HepG2 (cell line): ENCODE results near the gene FGFBP2. TPM values are rescaled to one million over a fixed set of nuclear protein-coding genes. Genes with fewer than 3 reads are reported as not detected.

Experiments used
- ATAC-seq: fragments of 200-7000 bp; cut with Tn5 transposase; 3 replicates; pipeline ENCODE4 v1.9.1; 2020; ENCODE audit warnings: mild to moderate bottlenecking, moderate library complexity
- BruUV-seq: library from RNA; stranded (reverse); fragments of 400-500 nt; replicated peaks from 2 replicates; lab custom pipeline; 2021; lab: Mats Ljungman, UMichigan
- CTCF ChIA-PET: fragments of 300-600 bp; formaldehyde crosslinking; extraction: SDS; loops from one replicate; lab custom pipeline; 2021; ENCODE audit warnings: low total read pairs, inconsistent platforms, low intra/inter-chr PET ratio; lab: Yijun Ruan, JAX
- POLR2A ChIA-PET: fragments of 350-600 bp; sonication (Branson Sonifier 250); formaldehyde crosslinking; loops from one replicate; lab custom pipeline; 2020; ENCODE audit warnings: antibody characterized with exemption, inconsistent platforms; lab: Yijun Ruan, JAX
- DNase-seq: peaks from one replicate; pipeline ENCODE4 v3.0.0-alpha.2; 2015; ENCODE audit warnings: low spot score
- FAIRE-seq: peaks from 3 replicates; lab custom pipeline; 2011; peaks lifted over from hg19 to GRCh38; lab: Jason Lieb, UNC
- H2AFZ ChIP-seq: one replicate; pipeline ENCODE4 v1.6.1; 2011; ENCODE audit warnings: low read length, inconsistent platforms
- H3K27ac ChIP-seq: fragments of 300-600 bp; 3 replicates; pipeline ENCODE4 v1.8.0; 2011; ENCODE audit warnings: mixed run types, mild to moderate bottlenecking, mixed read lengths, low read length, inconsistent platforms; ENCODE audit not compliant: insufficient read depth; ENCODE audit errors: extremely low read length
- H3K27me3 ChIP-seq, 2 experiments: fragments of 200-600 bp in 1 of 2; 2 replicates in 1 of 2; 3 replicates in 1 of 2; pipeline versions ENCODE4 v1.6.0 to v1.8.0; 2011; ENCODE audit warnings: low read length in 2 of 2, mild to moderate bottlenecking in 2 of 2, moderate library complexity in 2 of 2, inconsistent platforms in 1 of 2; ENCODE audit not compliant: insufficient read depth in 2 of 2, control insufficient read depth in 1 of 2
- H3K36me3 ChIP-seq, 2 experiments: fragments of 200-600 bp in 1 of 2; replicated peaks in 1 of 2; 2 replicates in 1 of 2; 3 replicates in 1 of 2; pipeline versions ENCODE4 v1.5.1 to v1.8.0; 2011; ENCODE audit warnings: low read length in 2 of 2, inconsistent platforms in 1 of 2; ENCODE audit not compliant: insufficient read depth in 2 of 2, control insufficient read depth in 1 of 2
- H3K4me1 ChIP-seq: 2 replicates; pipeline ENCODE4 v1.5.1; 2012; ENCODE audit warnings: low read length, inconsistent platforms; ENCODE audit not compliant: insufficient read depth
- H3K4me2 ChIP-seq: 2 replicates; pipeline ENCODE4 v1.6.0; 2011; ENCODE audit warnings: low read depth, low read length, inconsistent platforms
- H3K4me3 ChIP-seq, 3 experiments: fragments of 200-600 bp in 1 of 3; sonication (generic), shearing (Covaris generic) in 1 of 3; replicated peaks in 1 of 3; 2 replicates each; pipeline ENCODE4 v1.5.1; 2011 to 2016; ENCODE audit warnings: low read length in 3 of 3, inconsistent platforms in 2 of 3, low read depth in 2 of 3, mild to moderate bottlenecking in 2 of 3, control low read depth in 1 of 3, mixed read lengths in 1 of 3; ENCODE audit not compliant: insufficient read depth in 1 of 3
- H3K79me2 ChIP-seq: one replicate; pipeline ENCODE4 v1.6.1; 2011; ENCODE audit warnings: low read length, inconsistent platforms; ENCODE audit not compliant: insufficient read depth
- H3K9ac ChIP-seq: 2 replicates; pipeline ENCODE4 v1.6.0; 2011; ENCODE audit warnings: mild to moderate bottlenecking, low read depth, low read length, inconsistent platforms; ENCODE audit not compliant: insufficient read depth
- H3K9me3 ChIP-seq: 2 replicates; pipeline ENCODE4 v1.5.1; 2012; ENCODE audit warnings: mild to moderate bottlenecking, low read length
- H4K20me1 ChIP-seq: 2 replicates; pipeline ENCODE4 v1.6.0; 2011; ENCODE audit warnings: inconsistent platforms, mild to moderate bottlenecking, low read length, moderate library complexity; ENCODE audit not compliant: insufficient read depth
- ARNTL ChIP-seq: sonication (generic); formaldehyde crosslinking; IDR thresholded peaks from 2 replicates; pipeline ENCODE4 v1.4.0; 2020; ENCODE audit warnings: mild to moderate bottlenecking, missing genetic modification reagents
- GATAD2A ChIP-seq: IDR thresholded peaks from 2 replicates; pipeline ENCODE4 v1.6.1; 2016
- MATR3 ChIP-seq: sonication (generic); formaldehyde crosslinking; IDR thresholded peaks from 2 replicates; pipeline ENCODE4 v1.4.0; 2020; ENCODE audit warnings: missing genetic modification reagents
- RELA ChIP-seq: sonication (generic); formaldehyde crosslinking; IDR thresholded peaks from 2 replicates; pipeline ENCODE4 v1.4.0; 2020; ENCODE audit warnings: missing genetic modification reagents
- ZNF10 ChIP-seq: sonication (generic); formaldehyde crosslinking; IDR thresholded peaks from 2 replicates; pipeline ENCODE4 v1.4.0; 2020; ENCODE audit warnings: mild to moderate bottlenecking, low read depth, missing genetic modification reagents, borderline replicate concordance
- ZNF264 ChIP-seq: sonication (generic); formaldehyde crosslinking; IDR thresholded peaks from 2 replicates; pipeline ENCODE4 v1.4.0; 2020; ENCODE audit warnings: missing genetic modification reagents
- ZNF44 ChIP-seq: sonication (generic); formaldehyde crosslinking; IDR thresholded peaks from 2 replicates; pipeline ENCODE4 v1.5.1; 2020; ENCODE audit warnings: mild to moderate bottlenecking, missing genetic modification reagents
- WGBS: methylation state at CpG from one replicate; pipeline ENCODE4 v1.1.6; 2017; ENCODE audit warnings: low lambda C conversion rate; 5-methylcytosine and 5-hydroxymethylcytosine counted together
- in situ Hi-C: cut with HindIII; loops from 2 replicates; pipeline ENCODE4 v1.10.0; 2017; ENCODE audit warnings: low pct_unique_long_range_greater_than_20kb; ENCODE audit not compliant: extremely low pct_ligation_motif_present
- intact Hi-C: fragments of 100-400 bp; cut with micrococcal nuclease; formaldehyde crosslinking; loops from one replicate; pipeline ENCODE4 v1.10.0; 2022; ENCODE audit not compliant: unreplicated experiment
- polyA plus RNA-seq, 8 experiments: library from polyadenylated mRNA; depleted of rRNA in 3 of 8; stranded (reverse) in 7 of 8; unstranded in 1 of 8; fragments of >200 nt; fragmentation: Illumina TruSeq in 4 of 8; extraction: Trizol in 4 of 8; gene quantifications; 2 replicates each; pipeline versions ENCODE4 v1.2.1 to v1.2.3, GENCODE V29; 2011 to 2016; ENCODE audit warnings: low read depth in 4 of 8, missing spikeins in 1 of 8, mixed read lengths in 1 of 8; ENCODE audit not compliant: insufficient read depth in 1 of 8
- total RNA-seq, 5 experiments: library from RNA; depleted of rRNA; stranded (reverse); fragments of >200 nt; fragmentation: Illumina TruSeq; extraction: Trizol; gene quantifications; 2 replicates each; pipeline ENCODE4 v1.2.3, GENCODE V29; 2016; ENCODE audit warnings: low read depth in 1 of 5
- TF ChIP-seq, protein P1 (sequence below): sonication (generic); formaldehyde crosslinking; IDR thresholded peaks from 2 replicates; pipeline ENCODE4 v1.4.0; 2020; ENCODE audit warnings: low read depth, mild to moderate bottlenecking, missing genetic modification reagents
- TF ChIP-seq, protein P2 (sequence below): sonication (generic); formaldehyde crosslinking; IDR thresholded peaks from 2 replicates; pipeline ENCODE4 v1.4.0; 2020; ENCODE audit warnings: missing genetic modification reagents
- TF ChIP-seq, protein P3 (sequence below): sonication (generic); formaldehyde crosslinking; IDR thresholded peaks from 2 replicates; pipeline ENCODE4 v1.5.1; 2020; ENCODE audit warnings: mild to moderate bottlenecking, missing genetic modification reagents, moderate library complexity
- TF ChIP-seq, protein P4 (sequence below): sonication (generic); formaldehyde crosslinking; IDR thresholded peaks from 2 replicates; pipeline ENCODE4 v1.4.0; 2020; ENCODE audit warnings: mild to moderate bottlenecking, missing genetic modification reagents

FGFBP2 gene
- total and polyA plus RNA-seq, 2 of the 13 experiments (the other 11 are each of a cell fraction or from before 2014, with no cell fraction given), result not detected

DNA sequence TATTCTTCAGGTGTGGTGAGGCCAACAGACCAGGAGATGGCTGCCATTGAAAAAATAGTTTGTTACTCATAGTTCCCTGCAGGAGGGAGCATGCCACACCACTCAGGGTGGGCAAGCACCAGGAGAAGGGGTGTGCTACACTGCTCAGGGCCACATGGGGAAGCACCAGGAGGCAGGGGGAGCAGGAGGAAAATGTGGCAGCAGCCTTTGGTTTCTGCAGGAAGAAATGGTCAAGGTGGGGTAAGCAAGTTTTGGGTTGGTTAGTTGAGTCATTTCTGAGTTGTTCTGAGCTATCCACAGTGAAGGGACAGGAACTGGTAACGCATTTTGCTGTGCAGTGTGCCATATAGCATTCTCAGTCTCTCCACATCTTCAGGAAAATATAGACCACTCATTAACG is 48.2 kb downstream of the FGFBP2 start:
- DNase-seq, result no peak
- Histone ChIP-seq H3K9ac (no peak overlapping the region), H3K4me2 (no peak overlapping the region), H3K9me3 (no peaks in the 10 kb centered on the region), H3K36me3 (no peaks in the 10 kb centered on the region), H3K79me2 (no peaks in the 10 kb centered on the region), H3K27ac (no peak overlapping the region), H4K20me1 (no peaks in the 10 kb centered on the region), H2AFZ (no peak overlapping the region), H3K4me1 (no peaks in the 10 kb centered on the region), H3K27me3 (peaks cover 0 to 11% of the 10 kb centered on the region in 2 experiments; a peak in 1 of 5 replicates), H3K4me3 (no peak overlapping the region)
- BruUV-seq, result no TSS peak
- ChIA-PET CTCF (no interaction called here), POLR2A (no interaction called here)
- intact Hi-C loops, result no loop called here
- no peak for FAIRE-seq
- 7% methylated on average over 2 of the region's 2 CpGs for WGBS
- in situ Hi-C loops, result no loop called here
- TF ChIP-seq ZNF264 (CRISPR knock-in tag) (no peak), ARNTL (CRISPR knock-in tag) (no peak), GATAD2A (CRISPR knock-in tag) (no peak), ZNF44 (CRISPR knock-in tag) (no peak), RELA (CRISPR knock-in tag) (no peak), MATR3 (CRISPR knock-in tag) (no peak), ZNF10 (CRISPR knock-in tag) (no peak)
- TF ChIP-seq, protein P1, sequence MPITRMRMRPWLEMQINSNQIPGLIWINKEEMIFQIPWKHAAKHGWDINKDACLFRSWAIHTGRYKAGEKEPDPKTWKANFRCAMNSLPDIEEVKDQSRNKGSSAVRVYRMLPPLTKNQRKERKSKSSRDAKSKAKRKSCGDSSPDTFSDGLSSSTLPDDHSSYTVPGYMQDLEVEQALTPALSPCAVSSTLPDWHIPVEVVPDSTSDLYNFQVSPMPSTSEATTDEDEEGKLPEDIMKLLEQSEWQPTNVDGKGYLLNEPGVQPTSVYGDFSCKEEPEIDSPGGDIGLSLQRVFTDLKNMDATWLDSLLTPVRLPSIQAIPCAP (CRISPR knock-in tag), result no peak
- TF ChIP-seq, protein P2, sequence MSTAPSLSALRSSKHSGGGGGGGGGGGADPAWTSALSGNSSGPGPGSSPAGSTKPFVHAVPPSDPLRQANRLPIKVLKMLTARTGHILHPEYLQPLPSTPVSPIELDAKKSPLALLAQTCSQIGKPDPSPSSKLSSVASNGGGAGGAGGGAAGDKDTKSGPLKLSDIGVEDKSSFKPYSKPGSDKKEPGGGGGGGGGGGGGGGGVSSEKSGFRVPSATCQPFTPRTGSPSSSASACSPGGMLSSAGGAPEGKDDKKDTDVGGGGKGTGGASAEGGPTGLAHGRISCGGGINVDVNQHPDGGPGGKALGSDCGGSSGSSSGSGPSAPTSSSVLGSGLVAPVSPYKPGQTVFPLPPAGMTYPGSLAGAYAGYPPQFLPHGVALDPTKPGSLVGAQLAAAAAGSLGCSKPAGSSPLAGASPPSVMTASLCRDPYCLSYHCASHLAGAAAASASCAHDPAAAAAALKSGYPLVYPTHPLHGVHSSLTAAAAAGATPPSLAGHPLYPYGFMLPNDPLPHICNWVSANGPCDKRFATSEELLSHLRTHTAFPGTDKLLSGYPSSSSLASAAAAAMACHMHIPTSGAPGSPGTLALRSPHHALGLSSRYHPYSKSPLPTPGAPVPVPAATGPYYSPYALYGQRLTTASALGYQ (CRISPR knock-in tag), result no peak
- TF ChIP-seq, protein P3, sequence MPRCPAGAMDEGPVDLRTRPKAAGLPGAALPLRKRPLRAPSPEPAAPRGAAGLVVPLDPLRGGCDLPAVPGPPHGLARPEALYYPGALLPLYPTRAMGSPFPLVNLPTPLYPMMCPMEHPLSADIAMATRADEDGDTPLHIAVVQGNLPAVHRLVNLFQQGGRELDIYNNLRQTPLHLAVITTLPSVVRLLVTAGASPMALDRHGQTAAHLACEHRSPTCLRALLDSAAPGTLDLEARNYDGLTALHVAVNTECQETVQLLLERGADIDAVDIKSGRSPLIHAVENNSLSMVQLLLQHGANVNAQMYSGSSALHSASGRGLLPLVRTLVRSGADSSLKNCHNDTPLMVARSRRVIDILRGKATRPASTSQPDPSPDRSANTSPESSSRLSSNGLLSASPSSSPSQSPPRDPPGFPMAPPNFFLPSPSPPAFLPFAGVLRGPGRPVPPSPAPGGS (CRISPR knock-in tag), result no peak
- TF ChIP-seq, protein P4, sequence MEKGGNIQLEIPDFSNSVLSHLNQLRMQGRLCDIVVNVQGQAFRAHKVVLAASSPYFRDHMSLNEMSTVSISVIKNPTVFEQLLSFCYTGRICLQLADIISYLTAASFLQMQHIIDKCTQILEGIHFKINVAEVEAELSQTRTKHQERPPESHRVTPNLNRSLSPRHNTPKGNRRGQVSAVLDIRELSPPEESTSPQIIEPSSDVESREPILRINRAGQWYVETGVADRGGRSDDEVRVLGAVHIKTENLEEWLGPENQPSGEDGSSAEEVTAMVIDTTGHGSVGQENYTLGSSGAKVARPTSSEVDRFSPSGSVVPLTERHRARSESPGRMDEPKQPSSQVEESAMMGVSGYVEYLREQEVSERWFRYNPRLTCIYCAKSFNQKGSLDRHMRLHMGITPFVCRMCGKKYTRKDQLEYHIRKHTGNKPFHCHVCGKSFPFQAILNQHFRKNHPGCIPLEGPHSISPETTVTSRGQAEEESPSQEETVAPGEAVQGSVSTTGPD (CRISPR knock-in tag), result no peak
- TF ChIP-seq, all 625 proteins: peak for 0
- ATAC-seq, result no peak
